ENCODE results near the gene KCNJ18. TPM values are rescaled to one million over a fixed set of nuclear protein-coding genes. Genes with fewer than 3 reads are reported as not detected.
"Not testable (repeated sequence)": the region's sequence is repeated elsewhere in the genome, so short reads cannot be mapped to it uniquely, and the experiment has no call there.

KCNJ18 gene
- total RNA-seq, 1 experiment from 2014 or later, result not detected

GRCh38 chr17:21708612-21709535, 16.6 kb downstream of the KCNJ18 start:
- not testable (repeated sequence) for H3K36me3 ChIP-seq; DNase-seq (ENCODE audit: low read depth in 1 of 2, low spot score in 2 of 2); H3K27me3 ChIP-seq (replicated peaks); H3K9me3 ChIP-seq (replicated peaks); H3K27ac ChIP-seq; H3K4me1 ChIP-seq (replicated peaks); H3K4me3 ChIP-seq

DNA sequence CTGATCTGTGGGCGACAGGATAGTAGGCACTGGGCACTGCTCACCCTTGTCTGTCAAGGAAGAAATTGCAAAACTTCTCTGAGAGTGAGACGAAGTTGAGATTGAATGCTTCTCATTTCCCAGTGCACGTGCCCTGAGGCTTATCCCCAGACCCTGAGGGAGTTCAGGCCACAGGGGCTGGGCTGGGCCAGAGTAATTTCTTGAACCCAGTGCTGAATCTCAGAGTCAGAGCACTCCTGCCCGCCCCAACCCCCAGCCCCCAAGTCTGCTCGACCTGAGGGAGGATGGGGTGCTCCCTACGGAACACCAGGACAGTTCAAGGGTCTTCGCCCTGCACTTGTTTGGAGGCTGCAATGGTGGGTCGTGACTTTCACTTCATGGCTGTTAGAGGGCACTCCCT, 17.7 kb downstream of the KCNJ18 start:
- not testable (repeated sequence) for H3K27ac ChIP-seq; H3K27me3 ChIP-seq (replicated peaks); H3K4me1 ChIP-seq (replicated peaks); H3K36me3 ChIP-seq; H3K4me3 ChIP-seq; DNase-seq (ENCODE audit: low read depth in 1 of 2, low spot score in 2 of 2); H3K9me3 ChIP-seq (replicated peaks)

GRCh38 chr17:21710486-21710885, 18.2 kb downstream of the KCNJ18 start:
- H3K9me3 ChIP-seq (replicated peaks); H3K4me1 ChIP-seq (replicated peaks); H3K27ac ChIP-seq; H3K4me3 ChIP-seq; H3K27me3 ChIP-seq (replicated peaks); H3K36me3 ChIP-seq; DNase-seq (ENCODE audit: low read depth in 1 of 2, low spot score in 2 of 2): not testable (repeated sequence)

DNA sequence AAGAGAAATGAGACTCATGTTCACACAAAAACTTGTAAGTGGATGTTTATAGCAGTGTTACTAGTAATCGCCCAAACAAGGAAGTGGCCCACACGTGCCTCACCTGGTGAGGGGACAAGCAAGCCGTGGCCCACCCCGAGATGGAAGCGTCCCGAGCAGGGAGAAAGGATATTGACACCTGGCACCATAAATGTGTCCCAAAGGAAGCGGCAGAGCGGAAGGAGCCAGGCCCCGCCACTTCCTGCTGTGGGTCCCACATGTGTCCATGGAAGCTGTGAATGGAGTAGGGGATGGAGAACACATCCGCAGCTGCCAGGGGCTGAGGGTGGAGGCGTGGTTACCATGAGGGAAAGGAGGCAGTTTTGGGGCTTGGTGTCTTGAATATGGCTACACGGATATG, 18.9 kb downstream of the KCNJ18 start:
- no peak for DNase-seq (ENCODE audit: low read depth in 1 of 2, low spot score in 2 of 2)
- Histone ChIP-seq H3K4me1 (replicated peaks) (no peaks in the 10 kb centered on the region), H3K27ac (no peak overlapping the region), H3K27me3 (replicated peaks) (no peaks in the 10 kb centered on the region), H3K36me3 (no peaks in the 10 kb centered on the region), H3K9me3 (replicated peaks) (no peaks in the 10 kb centered on the region), H3K4me3 (no peak overlapping the region)

GRCh38 chr17:21713020-21713419, 20.7 kb downstream of the KCNJ18 start:
- not testable (repeated sequence) for H3K27ac ChIP-seq; H3K36me3 ChIP-seq; DNase-seq (ENCODE audit: low read depth in 1 of 2, low spot score in 2 of 2); H3K27me3 ChIP-seq (replicated peaks); H3K4me1 ChIP-seq (replicated peaks); H3K9me3 ChIP-seq (replicated peaks); H3K4me3 ChIP-seq

GRCh38 chr17:21713631-21714030, 21.3 kb downstream of the KCNJ18 start:
- H3K9me3 ChIP-seq (replicated peaks); H3K4me1 ChIP-seq (replicated peaks); H3K27ac ChIP-seq; DNase-seq (ENCODE audit: low read depth in 1 of 2, low spot score in 2 of 2); H3K36me3 ChIP-seq; H3K27me3 ChIP-seq (replicated peaks); H3K4me3 ChIP-seq: not testable (repeated sequence)

- not testable (repeated sequence) for H3K27ac ChIP-seq; H3K36me3 ChIP-seq; H3K4me3 ChIP-seq; DNase-seq (ENCODE audit: low read depth in 1 of 2, low spot score in 2 of 2); H3K27me3 ChIP-seq (replicated peaks); H3K9me3 ChIP-seq (replicated peaks); H3K4me1 ChIP-seq (replicated peaks)
Measured at GRCh38 chr17:21714676-21715075, 22.4 kb downstream of the KCNJ18 start.

DNA sequence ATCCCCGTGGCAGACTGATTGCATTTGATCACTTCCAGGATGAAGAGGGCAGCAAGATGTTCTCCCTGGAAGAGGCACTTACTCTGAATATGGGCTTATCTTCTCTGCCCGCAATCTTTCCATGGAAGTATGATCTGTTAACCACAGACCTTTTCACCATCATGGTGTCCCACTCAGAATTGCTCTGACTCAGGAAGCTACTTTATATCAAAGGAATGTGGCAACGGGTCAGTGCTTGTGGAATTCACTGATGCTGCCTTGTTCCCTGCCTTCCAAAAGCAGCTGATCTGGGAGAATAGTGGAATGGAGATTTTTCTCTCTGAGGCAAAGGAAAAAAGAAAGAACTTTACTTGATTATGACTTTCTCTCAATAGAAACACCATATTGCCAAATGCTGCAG, 23.6 kb downstream of the KCNJ18 start:
- H3K36me3 ChIP-seq; H3K27me3 ChIP-seq (replicated peaks); H3K4me1 ChIP-seq (replicated peaks); H3K27ac ChIP-seq; DNase-seq (ENCODE audit: low read depth in 1 of 2, low spot score in 2 of 2); H3K9me3 ChIP-seq (replicated peaks); H3K4me3 ChIP-seq: not testable (repeated sequence)

DNA sequence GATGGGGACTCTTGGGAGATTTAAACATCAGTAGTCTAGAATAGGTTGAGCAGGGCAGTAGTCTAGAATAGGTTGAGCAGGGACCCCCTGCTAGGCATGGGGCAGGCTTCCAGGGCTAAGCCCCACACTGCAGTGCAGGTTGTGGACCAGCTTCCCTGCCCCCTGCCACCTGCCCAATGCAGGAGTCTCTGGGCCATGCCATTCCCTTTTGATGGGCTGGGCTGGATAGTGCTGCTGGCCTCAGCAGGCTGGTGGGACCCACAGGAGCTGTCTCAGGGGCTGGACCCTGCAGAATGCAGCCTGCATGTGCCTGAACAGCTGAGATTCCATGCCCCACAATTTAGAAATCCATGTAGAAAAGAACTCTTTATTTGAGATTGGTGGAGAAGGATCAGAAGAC, 26.6 kb downstream of the KCNJ18 start:
- not testable (repeated sequence) for H3K27me3 ChIP-seq (replicated peaks); H3K9me3 ChIP-seq (replicated peaks); H3K36me3 ChIP-seq; DNase-seq (ENCODE audit: low read depth in 1 of 2, low spot score in 2 of 2); H3K27ac ChIP-seq; H3K4me3 ChIP-seq; H3K4me1 ChIP-seq (replicated peaks)

DNA sequence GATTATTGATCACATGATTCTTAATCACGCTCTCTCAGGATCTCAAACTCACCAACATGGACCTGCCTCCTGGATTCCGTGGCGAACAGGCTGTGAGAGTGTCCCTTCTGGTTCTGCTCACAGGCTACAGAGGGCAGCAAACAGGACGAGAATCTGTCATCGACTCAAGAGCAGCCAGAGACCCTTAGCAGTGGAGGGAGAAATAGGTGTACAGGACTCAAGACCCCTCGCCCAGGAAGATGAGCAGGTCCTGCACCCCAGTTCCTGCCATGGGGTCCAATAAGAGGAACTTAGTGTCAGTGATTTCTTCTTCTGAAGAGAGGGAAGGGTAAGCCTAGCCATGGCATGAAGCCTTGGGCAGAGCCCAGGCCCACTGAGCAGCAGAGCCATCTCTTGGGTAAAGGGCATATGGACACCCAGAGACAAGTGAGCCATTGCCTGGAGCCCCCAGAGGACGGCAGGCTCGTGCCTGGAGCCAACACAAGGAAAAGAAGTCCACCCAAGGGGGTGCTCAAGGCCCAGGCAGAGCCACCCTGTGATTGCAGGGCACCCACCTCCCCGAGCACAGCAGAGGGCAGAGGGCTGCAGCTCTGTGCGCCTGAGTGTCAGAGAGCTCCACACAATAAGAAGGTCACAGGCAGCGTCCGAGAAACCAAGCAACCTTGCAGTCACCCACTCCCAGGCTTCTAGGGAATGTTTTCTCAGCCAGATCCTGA, 27.3 kb downstream of the KCNJ18 start:
- not testable (repeated sequence) for DNase-seq (ENCODE audit: low read depth in 1 of 2, low spot score in 2 of 2); H3K4me3 ChIP-seq; H3K9me3 ChIP-seq (replicated peaks); H3K4me1 ChIP-seq (replicated peaks); H3K27ac ChIP-seq; H3K36me3 ChIP-seq; H3K27me3 ChIP-seq (replicated peaks)

GRCh38 chr17:21720566-21720965, 28.2 kb downstream of the KCNJ18 start:
- not testable (repeated sequence) for H3K27me3 ChIP-seq (replicated peaks); H3K4me1 ChIP-seq (replicated peaks); H3K27ac ChIP-seq; H3K36me3 ChIP-seq; DNase-seq (ENCODE audit: low read depth in 1 of 2, low spot score in 2 of 2); H3K4me3 ChIP-seq; H3K9me3 ChIP-seq (replicated peaks)

DNA sequence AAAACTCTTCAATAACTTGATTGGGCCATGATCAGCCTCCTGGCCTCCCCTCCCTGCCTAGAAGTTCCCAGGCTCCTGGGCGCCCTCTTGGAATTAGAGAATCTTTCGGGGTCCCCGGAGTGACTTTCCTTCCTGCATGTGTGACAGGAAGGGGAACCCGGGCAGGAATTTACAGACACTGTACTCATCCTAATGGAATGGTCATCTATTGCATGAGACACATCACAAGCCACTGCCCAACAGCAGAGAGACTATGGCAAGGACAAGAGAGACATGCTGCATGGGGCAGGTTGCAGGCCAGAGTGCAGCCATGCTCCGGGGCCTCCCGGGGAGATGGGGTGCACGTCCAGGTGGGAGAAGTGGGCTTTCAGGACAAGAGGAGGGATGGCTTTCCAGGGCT, 29.9 kb downstream of the KCNJ18 start:
- H3K27me3 ChIP-seq (replicated peaks); H3K4me3 ChIP-seq; H3K4me1 ChIP-seq (replicated peaks): not testable (repeated sequence)

DNA sequence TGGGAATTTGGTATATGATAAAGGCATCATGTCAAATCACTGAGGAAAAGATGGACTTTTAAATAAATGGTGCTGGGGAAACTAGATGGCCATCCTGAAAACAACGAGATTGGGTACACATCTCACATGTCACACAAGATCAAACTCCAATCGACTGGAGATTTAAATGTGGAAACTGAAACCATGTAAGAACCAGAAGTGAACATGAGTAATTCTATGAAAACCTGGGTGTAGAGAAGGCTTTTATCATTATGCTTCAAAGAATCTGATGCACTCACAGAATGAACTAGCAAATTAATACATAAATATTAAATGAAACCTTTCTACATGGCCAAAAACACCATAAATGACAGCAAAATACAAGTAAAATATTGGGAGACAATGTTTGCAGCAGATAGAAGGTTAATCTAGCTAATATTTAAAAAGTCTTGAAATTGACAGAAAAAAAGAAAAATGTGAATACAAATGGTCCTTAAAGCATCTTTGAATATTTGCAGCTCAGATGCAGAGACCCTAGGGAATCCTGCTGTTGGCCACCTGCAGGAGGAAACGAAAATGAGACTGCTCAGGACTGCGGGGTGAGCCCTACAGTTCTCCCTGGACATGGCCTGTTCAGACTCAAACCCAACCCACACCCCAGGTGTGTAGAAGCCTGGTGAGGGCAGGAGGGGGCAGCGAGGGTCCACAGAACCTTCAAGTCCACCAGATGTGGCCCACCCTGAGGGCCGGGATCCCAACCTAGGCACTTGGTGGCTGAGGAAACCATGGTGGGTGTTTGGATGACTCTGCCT, 32.1 kb downstream of the KCNJ18 start:
- DNase-seq (ENCODE audit: low read depth in 1 of 2, low spot score in 2 of 2); H3K27me3 ChIP-seq (replicated peaks); H3K4me1 ChIP-seq (replicated peaks); H3K27ac ChIP-seq; H3K36me3 ChIP-seq; H3K9me3 ChIP-seq (replicated peaks); H3K4me3 ChIP-seq: not testable (repeated sequence)

More for the DNA sequence above, 29.9 kb downstream of the KCNJ18 start:
- not testable (repeated sequence) for H3K9me3 ChIP-seq (replicated peaks); DNase-seq (ENCODE audit: low read depth in 1 of 2, low spot score in 2 of 2); H3K27ac ChIP-seq; H3K36me3 ChIP-seq

- H3K4me3 ChIP-seq; H3K4me1 ChIP-seq (replicated peaks); H3K9me3 ChIP-seq (replicated peaks); H3K36me3 ChIP-seq; DNase-seq (ENCODE audit: low read depth in 1 of 2, low spot score in 2 of 2); H3K27me3 ChIP-seq (replicated peaks); H3K27ac ChIP-seq: not testable (repeated sequence)
Measured at GRCh38 chr17:21731076-21731475, 38.8 kb downstream of the KCNJ18 start.
